ENCODE results near the gene DECR2.
"Not testable (repeated sequence)": the region's sequence is repeated elsewhere in the genome, so short reads cannot be mapped to it uniquely, and the experiment has no call there.

DECR2 gene

DNA sequence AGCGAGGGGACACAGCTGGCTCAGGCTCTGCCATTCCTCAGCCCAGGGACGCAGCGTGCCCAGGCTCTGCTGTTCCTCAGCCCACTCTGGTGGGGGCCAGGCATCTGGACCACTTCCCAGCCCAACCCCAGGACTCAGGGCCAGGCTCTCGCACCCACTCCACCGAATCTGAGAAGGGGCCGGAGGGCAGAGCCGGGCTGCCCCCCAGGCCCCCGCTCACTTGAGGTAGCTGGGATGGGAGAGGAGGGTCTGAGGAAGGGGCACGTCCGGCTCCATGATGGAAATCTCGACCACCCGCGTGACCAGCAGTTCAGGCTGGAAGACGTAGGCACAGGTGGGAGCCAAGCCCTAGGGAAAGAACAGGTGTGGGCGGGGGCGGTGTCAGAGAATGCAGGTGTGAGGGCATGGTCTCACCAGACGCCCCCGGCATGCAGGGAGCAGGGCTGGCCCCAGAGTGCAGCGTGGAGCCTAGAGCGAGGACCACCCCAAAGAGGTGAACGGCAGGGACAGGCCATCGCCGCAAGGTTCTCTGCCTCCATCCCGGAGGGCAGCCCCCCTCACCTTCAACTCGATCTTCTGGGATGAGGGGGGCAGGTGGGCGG is 24.8 kb upstream of the DECR2 start:
- TF ChIP-seq, protein P1, sequence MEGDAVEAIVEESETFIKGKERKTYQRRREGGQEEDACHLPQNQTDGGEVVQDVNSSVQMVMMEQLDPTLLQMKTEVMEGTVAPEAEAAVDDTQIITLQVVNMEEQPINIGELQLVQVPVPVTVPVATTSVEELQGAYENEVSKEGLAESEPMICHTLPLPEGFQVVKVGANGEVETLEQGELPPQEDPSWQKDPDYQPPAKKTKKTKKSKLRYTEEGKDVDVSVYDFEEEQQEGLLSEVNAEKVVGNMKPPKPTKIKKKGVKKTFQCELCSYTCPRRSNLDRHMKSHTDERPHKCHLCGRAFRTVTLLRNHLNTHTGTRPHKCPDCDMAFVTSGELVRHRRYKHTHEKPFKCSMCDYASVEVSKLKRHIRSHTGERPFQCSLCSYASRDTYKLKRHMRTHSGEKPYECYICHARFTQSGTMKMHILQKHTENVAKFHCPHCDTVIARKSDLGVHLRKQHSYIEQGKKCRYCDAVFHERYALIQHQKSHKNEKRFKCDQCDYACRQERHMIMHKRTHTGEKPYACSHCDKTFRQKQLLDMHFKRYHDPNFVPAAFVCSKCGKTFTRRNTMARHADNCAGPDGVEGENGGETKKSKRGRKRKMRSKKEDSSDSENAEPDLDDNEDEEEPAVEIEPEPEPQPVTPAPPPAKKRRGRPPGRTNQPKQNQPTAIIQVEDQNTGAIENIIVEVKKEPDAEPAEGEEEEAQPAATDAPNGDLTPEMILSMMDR (IDR thresholded peaks at IDR 0.05; ENCODE audit: insufficient read depth, low read length, poor library complexity, severe bottlenecking): no peak
- Histone ChIP-seq H3K36me3 (ENCODE audit: control insufficient read depth, insufficient read depth, low read length) (peaks cover 28% of the 10 kb centered on the region), H3K27me3 (replicated peaks; ENCODE audit: control insufficient read depth, insufficient read depth, low read length) (no peaks in the 10 kb centered on the region), H3K4me3 (replicated peaks; ENCODE audit: low read depth, low read length) (no peak overlapping the region)
- peak; percentile 13 for DNase-seq (ENCODE audit: extremely low read depth, insufficient read length)

DNA sequence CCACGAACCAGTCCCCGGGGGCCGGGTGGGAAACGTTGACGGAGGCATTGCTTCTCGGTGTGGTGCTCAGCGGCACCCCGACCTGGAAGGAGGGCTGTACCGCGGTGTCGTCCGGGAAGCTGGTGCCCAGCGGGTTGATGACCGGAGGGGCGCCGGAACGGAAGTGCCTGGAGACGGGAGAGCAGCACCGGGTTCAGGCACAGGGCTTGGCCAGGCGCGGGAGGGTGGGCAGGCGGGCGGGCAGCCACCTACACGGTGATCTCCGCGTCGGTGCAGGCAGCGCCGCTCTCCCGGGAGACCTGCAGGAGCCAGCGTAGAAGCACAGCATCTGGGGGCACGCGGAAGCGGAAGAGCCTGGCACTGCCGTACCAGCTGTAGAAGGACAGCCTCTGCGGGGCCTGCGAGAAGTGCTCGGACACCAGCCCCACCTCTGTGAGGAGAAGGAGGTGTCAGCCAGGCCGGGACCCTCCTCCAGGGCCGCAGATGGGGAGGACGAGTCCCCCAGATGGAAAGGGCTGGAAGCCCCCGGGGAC is 24.2 kb upstream of the DECR2 start:
- H3K4me3 ChIP-seq (replicated peaks; ENCODE audit: low read depth, low read length): no peak overlapping the region
- H3K36me3 ChIP-seq (ENCODE audit: control insufficient read depth, insufficient read depth, low read length): peaks cover 25% of the 10 kb centered on the region
- no peaks in the 10 kb centered on the region for H3K27me3 ChIP-seq (replicated peaks; ENCODE audit: control insufficient read depth, insufficient read depth, low read length)
- DNase-seq (ENCODE audit: extremely low read depth, insufficient read length): no peak
- TF ChIP-seq, protein P1 (IDR thresholded peaks at IDR 0.05; ENCODE audit: insufficient read depth, low read length, poor library complexity, severe bottlenecking): no peak

DNA sequence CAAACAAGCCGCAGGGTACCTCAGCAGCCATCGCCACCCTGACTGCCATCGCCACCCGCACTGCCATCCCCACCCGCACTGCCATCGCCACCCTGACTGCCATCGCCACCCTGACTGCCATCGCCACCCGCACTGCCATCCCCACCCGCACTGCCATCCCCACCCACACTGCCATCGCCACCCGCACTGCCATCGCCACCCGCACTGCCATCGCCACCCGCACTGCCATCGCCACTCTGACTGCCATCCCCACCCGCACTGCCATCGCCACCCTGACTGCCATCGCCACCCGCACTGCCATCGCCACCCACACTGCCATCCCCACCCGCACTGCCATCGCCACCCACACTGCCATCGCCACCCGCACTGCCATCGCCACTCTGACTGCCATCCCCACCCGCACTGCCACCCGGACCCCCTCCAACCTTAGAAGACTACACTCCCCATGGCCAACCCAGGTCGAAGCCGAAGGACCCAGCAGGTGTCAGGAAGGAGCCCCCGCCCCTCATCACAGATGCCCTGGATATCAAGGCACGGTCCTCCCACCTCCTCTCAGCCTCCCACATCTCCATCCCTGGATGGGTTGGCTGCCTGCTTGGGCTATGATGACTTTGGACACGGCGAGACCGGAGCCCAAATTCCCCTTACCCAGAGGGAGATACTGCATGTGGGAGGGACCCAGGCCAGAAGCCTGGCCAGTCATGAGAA is 23.4 kb upstream of the DECR2 start:
- H3K27me3 ChIP-seq (replicated peaks; ENCODE audit: control insufficient read depth, insufficient read depth, low read length); DNase-seq (ENCODE audit: extremely low read depth, insufficient read length); H3K4me3 ChIP-seq (replicated peaks; ENCODE audit: low read depth, low read length): not testable (repeated sequence)
- peaks cover 19% of the 10 kb centered on the region for H3K36me3 ChIP-seq (ENCODE audit: control insufficient read depth, insufficient read depth, low read length)

DNA sequence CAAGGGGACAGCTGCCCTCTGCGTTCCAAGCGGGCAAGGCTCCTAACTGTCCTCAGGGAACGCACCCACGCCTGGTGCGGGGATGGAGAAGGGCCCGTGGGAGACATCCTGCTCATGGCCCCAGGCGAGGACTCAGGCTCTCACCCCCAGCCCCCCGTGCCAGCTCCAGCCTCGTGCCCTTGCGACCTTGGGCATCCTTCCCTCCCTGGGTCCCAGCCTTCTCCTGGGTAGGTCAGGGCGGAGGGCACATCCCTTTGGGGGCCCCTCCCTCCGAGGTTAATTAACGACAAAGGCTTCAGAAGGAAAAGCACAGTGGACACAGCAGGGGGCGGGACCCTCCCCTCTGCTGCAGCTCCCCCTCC is 22.9 kb upstream of the DECR2 start:
- H3K27me3 ChIP-seq (replicated peaks; ENCODE audit: control insufficient read depth, insufficient read depth, low read length): no peaks in the 10 kb centered on the region
- peaks cover 15% of the 10 kb centered on the region for H3K36me3 ChIP-seq (ENCODE audit: control insufficient read depth, insufficient read depth, low read length)
- H3K4me3 ChIP-seq (replicated peaks; ENCODE audit: low read depth, low read length): no peak overlapping the region
- no peak for DNase-seq (ENCODE audit: extremely low read depth, insufficient read length)
- TF ChIP-seq, protein P1 (IDR thresholded peaks at IDR 0.05; ENCODE audit: insufficient read depth, low read length, poor library complexity, severe bottlenecking): no peak

DNA sequence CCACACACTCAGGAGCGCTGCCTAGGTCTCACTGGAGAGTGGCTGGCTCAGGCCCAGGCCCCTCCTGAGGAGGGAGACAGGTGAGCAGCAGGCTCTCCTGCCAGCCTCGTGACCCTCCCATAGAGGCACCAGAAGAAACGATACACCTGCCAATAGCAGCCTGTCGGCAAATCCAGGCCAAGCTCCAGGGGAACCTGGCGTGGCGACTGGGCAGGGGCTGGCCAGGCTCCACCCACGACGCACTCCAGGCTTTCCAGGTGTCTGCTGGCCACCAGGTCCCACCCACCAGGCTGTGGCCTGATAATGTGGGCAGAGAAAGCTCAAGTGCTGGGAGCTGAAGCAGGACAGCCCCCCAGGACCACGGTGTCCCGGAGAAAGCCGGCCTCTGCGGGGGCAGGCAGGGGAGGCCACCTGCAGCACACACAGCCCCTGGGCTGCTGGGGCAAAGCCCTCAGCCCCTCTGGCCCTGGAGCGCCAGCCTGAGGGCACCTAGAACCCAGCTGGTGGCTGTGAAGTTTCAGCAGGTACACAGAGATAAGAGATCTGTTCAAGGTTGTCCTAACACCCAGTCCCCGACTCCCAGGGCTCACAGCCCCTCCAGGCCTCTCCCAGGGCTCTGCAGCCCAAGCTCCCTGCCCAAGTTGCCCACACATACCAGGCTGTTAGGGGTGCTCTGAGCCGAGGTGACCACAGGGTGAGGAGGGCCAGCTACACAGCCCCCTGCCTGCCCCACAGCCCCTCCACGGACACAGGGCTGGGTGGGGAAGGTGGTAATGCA is 22.3 kb upstream of the DECR2 start:
- no peak overlapping the region for H3K4me3 ChIP-seq (replicated peaks; ENCODE audit: low read depth, low read length)
- H3K27me3 ChIP-seq (replicated peaks; ENCODE audit: control insufficient read depth, insufficient read depth, low read length): no peaks in the 10 kb centered on the region
- no peak for DNase-seq (ENCODE audit: extremely low read depth, insufficient read length)
- peaks cover 11% of the 10 kb centered on the region for H3K36me3 ChIP-seq (ENCODE audit: control insufficient read depth, insufficient read depth, low read length)
- TF ChIP-seq, protein P1 (IDR thresholded peaks at IDR 0.05; ENCODE audit: insufficient read depth, low read length, poor library complexity, severe bottlenecking): no peak
